Measurements from ENCODE around the gene RPGRIP1L.
A peak's percentile ranks its signal among the peaks of the same experiment; 100 is the strongest.

Gene RPGRIP1L

DNA sequence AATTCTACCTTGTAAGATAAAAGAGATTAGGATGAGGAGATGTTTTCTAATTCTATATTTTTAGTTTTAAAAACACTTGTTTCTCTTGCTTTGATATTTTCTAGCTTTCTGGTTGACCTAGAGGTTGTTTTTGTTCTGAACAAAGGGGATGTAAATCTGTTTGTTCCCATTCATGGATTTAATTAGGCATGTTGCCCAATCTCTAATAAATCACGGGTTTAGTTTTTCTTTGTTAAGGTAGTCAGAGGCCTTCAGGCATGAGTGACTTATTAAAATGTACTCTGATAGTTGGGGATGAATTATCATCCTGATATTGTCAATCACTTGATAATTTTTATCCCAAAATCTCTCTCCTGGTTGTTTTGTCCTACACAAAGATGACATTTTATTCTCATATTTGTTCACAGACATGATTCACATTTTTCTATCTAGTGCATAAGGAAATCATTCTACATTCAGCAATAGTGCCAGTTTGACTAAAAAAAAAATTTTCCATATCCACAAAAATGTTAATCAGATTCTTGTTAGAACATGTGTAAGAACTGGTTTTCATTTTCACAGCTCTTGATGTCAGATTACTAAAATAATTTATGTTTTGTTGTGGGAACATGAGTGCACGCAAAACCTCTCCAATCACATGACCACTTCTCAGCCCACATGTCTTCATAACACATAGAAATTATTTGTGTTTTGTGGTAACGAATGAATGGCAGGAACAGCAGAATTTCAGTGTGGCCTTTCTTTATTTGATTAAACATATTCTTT is 105.0 kb downstream of the RPGRIP1L start:
- DNase-seq: no peak

DNA sequence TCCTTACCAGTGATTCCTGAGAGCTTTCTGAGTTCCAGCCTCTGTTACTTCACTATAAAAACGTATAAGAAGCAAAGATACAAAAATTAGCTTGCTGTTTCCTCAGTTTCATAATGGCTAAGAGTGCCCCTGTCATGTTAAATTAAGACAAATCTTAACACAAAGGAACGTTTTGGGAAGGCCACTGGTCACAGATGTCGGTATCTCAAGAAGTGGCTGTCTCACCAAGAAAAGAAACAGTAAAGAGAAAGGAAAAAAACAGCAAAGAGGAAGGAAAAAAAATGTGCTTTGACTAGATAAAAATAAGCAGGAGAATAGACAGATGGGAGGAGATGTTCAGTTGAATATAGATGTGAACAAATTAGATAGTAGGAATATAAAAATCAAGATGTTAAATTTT is 105.9 kb downstream of the RPGRIP1L start:
- DNase-seq: no peak

DNA sequence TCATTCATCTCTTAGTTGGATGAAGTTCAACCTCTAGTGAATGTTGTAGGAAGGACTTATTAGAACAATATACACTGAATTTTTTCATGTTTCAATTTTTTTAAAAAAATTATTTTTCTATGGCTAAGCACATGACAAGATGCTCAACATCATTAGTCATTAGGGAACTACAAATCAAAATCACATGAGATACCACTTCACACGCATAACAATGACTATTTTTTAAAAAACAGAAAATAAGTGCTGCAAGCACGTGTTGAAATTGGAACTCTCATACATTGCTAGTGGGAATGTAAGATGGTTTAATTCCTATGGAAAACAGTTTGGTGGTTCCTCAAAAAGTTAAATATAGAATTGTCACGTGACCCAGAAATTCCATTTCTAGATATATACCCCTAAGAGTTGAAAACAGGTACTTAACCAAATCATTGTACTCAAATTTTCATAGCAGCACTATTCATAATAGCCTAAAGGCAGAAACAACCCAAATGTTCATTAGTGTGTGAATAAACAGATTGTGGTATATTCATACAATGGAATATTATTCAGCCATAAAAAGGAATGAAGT is 115.5 kb downstream of the RPGRIP1L start:
- DNase-seq: no peak

DNA sequence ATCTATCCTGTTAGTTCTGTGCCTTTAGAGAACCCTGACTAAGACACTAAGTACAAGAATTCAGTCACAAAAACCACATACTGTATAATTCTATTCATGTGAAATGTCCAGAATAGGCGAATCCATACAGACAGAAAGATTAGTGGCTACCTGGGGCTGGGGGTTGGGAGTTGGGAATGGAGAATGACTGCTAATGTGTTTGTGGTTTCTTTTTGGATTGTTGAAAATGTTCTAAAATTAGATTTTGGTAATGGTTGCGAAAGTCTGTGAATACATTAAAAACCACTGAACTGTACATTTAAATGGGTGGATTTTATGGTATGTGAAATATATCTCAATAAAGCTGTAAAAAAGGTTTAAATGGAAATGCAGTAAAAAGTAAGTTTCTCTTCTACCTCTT is 120.3 kb downstream of the RPGRIP1L start:
- no peak for DNase-seq

DNA sequence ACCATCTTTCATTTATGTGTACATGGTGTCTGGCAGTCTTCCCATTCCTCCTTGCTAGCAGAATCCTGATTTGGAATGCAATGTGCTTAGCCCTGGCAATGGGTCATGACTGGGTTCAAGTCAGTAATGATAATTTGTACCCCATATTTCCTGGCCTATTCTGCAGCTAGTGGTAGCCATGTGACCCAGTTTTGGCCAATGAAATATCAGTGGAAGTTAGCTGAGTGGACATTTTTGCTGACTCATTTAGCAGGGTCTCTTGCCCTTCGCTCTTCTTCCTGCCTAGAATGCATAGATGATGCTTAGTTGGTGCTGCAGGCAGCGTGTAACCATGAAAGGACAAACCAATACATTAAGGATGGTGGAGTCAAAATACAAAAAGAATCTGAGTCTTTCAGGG is 121.9 kb downstream of the RPGRIP1L start:
- DNase-seq: no peak

DNA sequence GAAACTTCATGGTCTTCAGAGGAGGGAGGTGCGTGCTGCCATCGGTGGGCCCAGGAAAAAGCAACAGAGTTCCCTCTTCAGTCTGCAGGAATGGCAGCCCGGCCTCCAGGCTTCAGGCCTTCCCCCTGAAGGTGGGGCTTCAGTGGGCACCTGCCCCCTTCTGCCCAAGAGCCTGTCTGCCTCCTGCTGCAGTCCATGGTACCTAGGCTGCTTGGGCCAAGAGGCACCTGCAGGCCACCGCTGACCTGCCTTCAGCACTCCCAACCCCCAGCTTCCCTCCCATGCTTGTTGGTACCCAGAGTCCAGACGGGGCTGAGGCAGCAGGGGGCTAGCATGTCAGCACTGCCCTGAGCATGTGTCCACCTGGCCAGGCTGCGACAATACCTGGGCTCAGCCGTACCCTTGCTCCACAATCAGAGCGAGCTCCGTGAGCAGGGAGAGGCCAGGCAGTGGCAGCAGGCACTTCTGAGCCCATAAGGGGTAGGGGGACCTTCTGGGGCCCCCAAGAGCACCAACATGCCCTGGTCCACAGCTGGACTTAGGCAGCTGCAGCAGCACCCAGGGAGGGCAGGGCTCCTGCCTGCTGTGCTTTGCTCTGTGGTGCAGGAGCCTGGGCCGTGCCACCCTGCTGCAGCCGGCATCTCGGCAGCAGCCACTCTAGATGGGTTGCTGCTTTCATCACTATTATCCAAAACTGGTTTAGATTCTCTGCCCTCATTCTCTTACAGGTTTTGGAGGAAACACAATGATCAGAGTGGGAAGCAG is 123.4 kb downstream of the RPGRIP1L start:
- no peak for DNase-seq

DNA sequence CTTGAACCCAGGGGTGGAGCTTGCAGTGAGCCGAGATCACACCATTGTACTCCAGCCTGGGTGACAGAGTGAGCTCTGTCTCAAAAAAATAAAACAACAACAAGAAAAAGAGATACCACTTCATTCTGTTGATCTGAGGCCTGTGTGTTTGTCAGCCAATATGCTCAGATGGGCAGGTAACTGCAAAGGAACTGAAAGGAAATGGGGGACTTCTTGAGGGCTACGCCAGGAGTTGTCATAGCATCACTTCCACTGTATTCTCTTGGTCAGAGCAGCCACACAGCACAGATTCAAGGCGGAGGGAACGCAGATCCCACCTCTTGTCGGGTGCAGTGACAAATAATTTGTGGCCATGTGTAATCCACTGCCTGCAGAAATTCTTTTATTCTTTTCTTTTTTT is 126.8 kb downstream of the RPGRIP1L start:
- DNase-seq: no peak

DNA sequence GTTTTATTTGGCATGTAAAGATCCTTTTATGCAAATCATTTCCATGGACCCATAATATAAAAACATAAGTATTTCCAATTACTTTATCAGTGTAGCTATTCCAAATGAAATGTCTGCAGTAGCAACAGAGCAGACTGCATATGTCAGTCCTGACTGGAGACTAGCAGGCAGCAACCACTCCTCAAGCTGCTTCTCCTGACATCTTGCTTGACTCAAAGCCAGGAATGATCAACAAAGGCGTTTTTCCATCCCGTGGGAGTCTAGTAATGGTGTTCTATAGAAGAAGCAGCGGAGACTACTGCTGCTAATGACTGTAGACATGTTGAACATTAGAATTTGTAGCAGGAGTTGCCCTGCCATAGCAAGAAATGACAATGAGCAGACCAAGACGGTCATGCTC is 127.4 kb downstream of the RPGRIP1L start:
- DNase-seq: no peak

DNA sequence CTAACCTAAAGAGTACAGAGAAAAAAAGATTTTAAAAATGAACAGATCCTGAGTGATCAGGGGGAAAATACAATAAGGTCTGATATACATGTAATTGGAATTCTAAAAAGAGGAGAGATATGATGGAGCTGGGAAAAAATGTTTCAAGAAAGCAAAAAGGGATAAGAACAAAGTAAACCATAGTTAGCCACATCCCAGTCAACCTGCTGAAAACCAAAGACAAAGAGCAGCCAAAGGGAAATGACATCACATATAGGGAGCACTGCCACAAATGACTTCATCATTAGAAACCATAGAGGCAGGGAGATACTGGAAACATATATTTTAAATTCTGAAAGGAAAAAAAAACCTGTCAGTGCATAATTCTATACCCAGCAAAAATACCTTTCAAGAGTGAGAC is 131.9 kb downstream of the RPGRIP1L start:
- no peak for DNase-seq

DNA sequence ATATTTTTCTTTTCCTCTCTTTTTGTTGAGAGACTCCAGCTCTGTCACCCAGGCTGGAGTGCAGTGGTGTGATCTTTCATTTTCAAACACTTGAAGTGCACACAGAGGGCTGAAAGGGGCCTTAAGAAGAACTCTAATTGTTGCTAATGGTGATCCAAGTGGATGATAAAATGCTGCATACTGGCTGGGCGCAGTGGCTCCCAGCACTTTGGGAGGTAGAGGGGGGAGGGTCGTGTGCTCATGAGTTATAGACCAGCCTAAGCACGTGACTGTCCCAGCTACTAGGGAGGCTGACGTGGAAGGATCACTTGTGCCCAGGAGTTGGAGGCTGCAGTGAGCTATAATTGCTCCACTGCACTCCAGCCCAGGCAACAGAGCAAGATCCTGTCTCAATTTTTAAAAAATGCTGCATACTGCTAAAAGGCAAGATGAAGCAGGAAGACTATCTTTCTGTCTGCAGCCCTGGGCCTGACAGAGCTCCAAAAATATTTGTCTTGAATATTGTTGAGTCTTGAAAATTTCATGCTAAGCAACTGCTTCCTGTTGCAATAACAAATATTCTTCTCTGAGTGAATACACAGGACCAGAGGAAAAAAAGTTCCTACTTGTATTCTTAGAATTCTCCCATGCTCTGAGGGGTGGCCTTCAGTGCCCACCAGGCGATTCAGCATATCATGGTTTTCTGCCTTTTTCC is 137.0 kb downstream of the RPGRIP1L start:
- DNase-seq: peak; percentile 59

DNA sequence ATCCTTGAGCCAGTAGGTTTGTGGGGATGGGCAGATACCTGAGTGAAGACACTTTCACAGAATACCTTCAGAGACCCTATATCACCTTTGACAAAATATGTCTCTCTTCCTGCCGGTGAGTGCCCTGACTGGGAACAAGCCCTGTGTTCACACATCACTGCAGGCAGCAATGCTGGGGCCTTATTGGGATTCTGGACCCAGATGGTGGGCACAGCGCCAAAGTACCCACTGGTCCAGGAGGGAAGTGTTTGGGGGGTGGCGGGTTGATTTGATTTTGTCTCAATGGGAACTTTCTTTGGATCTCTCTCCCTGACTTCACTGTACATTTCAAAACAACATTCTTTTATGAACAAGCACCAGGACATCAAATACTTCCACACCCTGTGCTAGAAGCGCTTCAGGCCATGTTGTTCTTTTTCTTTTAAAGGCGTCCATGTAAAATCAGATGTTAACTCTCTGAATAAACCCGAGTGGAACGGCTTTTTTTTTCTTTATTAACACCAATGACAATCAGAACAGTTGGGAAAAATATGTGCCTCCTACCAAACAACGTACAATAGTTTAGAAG is 138.3 kb downstream of the RPGRIP1L start:
- no peak for DNase-seq

DNA sequence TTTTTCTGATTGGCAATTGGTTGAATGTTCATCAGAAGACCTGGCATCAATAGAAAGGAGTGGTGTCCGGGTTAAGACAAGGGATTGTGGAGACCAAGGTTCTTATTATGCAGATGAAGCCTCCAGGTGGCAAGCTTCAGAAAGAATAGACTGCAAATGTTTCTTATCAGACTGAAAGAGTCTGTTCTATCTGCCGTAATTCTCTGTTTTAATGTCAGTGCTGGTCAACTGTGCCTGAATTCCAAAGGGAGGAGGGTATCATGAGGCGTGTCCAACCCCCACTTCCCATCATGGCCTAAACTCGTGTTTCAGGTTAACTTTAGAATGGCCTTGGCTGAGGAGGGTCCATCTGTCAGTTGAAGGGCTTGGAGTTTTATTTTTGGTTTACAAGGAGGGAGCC is 140.2 kb downstream of the RPGRIP1L start:
- DNase-seq: no peak

DNA sequence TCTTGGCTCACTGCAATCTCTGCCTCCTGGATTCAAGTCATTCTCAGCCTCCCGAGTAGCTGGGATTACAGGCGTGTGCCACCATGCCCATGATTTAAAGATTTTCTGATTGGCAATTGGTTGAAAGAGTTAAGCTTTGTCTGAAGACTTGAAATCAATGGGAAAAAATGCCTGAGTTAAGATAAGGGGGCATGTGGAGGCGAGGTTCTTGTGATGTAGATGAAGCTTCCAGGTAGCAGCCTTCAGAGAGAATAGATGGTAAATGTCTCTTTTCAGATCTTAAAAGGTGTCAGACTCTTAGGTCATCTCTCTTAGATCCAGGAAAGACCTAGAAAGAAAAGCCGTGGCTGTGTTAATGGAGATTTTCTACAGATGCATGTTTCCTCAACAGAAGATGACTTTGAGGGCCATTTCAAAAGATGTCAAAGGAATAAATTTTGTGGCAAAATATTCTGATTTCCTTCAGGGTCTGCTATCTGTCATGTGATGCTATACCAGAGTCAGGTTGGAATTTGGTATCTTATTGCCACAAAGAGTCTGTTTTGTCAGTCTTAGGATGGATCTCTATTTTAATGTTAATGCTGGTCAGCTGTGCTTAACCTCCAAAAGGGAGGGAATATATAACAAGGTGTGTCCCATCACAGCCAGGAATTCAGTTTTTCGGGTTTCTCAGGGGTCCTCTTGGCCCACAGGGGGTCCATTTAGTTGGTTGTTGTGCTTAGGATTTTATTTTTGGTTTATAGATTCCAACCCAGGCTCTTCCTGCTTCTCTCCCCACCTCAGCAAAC is 142.4 kb downstream of the RPGRIP1L start:
- DNase-seq: no peak

DNA sequence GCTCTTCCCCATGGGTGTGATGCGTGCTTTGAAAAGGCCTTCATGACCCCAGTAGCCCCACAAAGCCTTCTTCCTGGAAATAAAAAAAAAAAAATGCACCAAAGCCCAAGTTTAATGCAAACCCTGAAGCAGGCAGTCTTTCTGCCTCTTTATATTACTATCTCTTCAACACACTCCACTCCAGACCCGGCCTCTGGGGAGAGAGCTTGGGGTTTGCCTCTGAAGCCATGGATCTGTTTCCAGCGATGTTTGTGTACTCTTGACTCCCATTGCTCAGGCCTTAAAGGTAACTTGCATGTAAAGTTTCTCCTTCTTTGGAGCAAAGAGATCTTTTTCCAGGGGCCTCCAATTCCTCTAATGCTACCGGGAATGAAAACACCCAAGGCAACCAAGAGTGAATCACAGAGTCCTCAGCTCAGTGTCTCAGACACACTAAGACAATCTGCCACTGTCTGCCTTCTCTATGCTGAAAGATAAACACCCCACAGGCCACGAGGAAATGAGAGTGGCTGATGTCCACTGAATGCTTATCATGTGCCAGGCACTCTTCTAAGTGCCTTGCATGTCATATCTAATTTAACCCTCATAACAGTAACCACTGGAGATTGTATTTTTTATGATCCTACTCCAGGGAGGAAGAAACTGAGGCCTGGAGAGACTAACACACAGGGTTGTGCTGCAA is 144.2 kb downstream of the RPGRIP1L start:
- no peak for DNase-seq

DNA sequence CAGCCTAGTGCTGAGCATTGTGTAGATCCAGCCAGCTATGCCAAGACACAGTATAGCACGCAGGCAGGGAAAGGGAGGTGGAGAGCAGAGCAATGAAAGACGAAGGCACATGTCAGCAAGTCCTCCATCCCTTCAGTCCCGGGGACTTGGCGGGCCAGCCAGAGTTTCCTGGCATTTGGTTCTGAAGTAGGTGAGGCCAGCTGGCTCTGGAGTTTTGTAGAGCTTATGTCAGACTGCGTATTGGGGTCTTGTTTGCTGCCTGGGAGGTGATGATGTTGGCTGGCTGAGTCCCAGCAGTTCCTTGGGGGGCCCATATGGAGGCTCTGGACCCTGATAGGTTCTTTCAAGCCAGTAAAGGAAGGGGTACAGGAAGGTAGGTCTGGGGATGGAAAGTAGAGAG is 144.9 kb downstream of the RPGRIP1L start:
- no peak for DNase-seq

DNA sequence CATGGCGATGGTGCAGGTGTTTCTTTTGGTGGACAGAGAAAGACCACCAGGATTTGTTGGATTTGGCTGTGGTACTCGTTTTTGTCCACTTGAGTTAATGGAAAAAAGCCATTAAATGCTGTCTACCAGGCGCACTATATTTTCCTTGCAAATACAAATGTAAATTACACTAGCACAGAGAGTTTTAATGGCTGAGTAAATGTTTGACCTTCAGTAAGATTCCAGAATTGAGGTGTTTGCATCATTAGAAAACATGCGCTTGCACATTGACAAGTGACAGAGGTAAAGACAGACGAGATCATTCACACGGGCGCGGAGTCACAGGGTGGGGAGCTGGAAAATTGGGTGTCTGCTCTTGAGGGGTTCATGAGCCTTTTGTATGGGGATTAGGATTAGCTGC is 147.1 kb downstream of the RPGRIP1L start:
- DNase-seq: peak; percentile 7

DNA sequence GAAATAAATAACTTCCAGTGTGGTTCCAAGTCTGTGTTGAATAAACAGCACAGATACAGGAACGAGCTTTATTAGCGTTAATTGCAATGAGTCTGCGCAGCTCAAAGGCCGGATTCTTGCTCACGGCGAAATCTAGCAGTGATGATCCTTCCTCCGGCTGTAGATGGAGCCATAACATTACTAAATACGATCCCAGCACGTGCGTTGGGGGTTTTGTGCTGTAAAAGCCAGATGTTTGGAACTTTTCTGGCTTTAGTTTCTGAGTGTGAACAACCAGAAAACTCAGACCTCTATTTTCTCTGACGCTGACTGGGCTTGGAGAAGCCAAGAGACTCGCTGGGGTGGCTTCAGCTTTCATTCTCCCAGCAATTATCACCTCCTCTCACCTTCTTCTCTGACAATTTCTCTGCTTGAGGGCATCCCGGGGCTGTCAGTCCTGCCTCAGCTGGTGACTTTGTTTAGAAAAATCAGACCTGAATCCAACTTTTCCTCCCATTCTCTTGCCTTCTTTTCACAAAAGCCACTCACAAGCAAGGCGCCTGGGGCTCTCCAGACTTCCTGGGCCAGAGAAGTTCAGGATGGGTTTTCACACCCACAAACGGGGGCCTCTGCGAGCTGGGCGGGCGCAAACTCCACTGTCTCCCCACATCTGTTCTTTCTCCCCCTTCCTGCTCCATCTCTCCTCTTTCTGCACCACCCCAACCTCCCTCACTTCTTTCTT is 153.5 kb downstream of the RPGRIP1L start:
- DNase-seq: peak; percentile 71
